Measurements from ENCODE around the gene MYO1G.

- TF ChIP-seq GATA2 (IDR thresholded peaks at IDR 0.05; ENCODE audit: low read depth, low read length) (no peak), GATA3 (IDR thresholded peaks at IDR 0.05; ENCODE audit: low read depth, low read length) (no peak)
Observed at GRCh38 chr7:44979481-44980392, 922 bp upstream of the MYO1G start.

All from SH-SY5Y (cell line).